Measurements from ENCODE around the gene BLVRB. TPM values are rescaled to one million over a fixed set of nuclear protein-coding genes. Genes with fewer than 3 reads are reported as not detected.

Gene BLVRB
- total and polyA plus RNA-seq, 9 of the 15 experiments (the other 6 are each of a cell fraction or from before 2014, with no cell fraction given): 81.1 to 749 (median 331) TPM

DNA sequence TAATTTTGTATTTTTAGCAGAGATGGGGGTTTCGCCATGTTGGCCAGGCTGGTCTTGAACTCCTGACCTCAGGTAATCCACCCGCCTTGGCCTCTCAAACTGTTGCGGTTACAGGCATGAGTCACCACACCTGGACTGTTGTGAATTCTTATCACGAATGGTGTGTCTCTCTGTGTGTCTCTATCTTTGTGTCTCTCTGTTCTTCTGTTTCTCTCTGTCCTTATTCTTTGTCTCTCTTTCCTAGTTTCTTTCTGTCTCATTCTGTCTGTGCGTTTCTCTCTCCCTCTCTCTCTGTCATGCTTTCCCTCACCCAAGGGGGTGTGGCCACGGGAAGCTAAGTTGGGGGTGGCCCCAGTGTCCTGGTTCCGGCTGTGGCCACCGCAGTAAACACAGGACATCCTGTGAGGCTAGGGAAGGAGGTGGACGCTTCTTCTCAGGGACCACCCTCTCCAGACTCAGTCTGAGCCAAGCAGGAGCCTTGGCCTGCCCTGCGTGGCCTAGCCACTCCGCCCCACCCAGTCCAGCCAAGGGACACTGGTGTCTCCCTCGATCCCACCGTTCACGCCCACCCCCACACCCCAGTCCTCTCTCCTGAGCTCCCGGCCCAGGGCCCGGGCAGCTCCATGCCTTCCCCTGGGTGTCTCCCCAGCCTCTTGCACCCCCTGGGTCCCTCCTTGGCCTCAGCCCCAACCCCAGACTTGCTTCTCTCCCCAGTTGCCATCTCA, 48.5 kb downstream of the BLVRB start (continued):
- TF ChIP-seq ZNF197 (CRISPR knock-in tag; IDR thresholded peaks at IDR 0.05; ENCODE audit: low read depth) (no peak), FOSL1 (tag; conservative IDR thresholded peaks at IDR 0.05) (peak; percentile 94), ZNF695 (CRISPR knock-in tag; IDR thresholded peaks at IDR 0.05) (no peak), ZNF23 (CRISPR knock-in tag; IDR thresholded peaks at IDR 0.05) (no peak), NR2C2 (CRISPR knock-in tag; IDR thresholded peaks at IDR 0.05) (no peak), NR2C2 (tag; IDR thresholded peaks at IDR 0.05) (peak; percentile 48; the same call in 1 of the 2 replicates), CHD4 (IDR thresholded peaks at IDR 0.05; ENCODE audit: insufficient read depth, insufficient replicate concordance, low read depth, low read length, poor library complexity, severe bottlenecking) (no peak)
- TF ChIP-seq, protein P1, sequence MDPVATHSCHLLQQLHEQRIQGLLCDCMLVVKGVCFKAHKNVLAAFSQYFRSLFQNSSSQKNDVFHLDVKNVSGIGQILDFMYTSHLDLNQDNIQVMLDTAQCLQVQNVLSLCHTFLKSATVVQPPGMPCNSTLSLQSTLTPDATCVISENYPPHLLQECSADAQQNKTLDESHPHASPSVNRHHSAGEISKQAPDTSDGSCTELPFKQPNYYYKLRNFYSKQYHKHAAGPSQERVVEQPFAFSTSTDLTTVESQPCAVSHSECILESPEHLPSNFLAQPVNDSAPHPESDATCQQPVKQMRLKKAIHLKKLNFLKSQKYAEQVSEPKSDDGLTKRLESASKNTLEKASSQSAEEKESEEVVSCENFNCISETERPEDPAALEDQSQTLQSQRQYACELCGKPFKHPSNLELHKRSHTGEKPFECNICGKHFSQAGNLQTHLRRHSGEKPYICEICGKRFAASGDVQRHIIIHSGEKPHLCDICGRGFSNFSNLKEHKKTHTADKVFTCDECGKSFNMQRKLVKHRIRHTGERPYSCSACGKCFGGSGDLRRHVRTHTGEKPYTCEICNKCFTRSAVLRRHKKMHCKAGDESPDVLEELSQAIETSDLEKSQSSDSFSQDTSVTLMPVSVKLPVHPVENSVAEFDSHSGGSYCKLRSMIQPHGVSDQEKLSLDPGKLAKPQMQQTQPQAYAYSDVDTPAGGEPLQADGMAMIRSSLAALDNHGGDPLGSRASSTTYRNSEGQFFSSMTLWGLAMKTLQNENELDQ (CRISPR knock-in tag; IDR thresholded peaks at IDR 0.05; ENCODE audit: borderline replicate concordance): no peak

Data from K562 (cell line).